Measurements from ENCODE around the gene IGF1R. TPM values are rescaled to one million over a fixed set of nuclear protein-coding genes. Genes with fewer than 3 reads are reported as not detected.

Gene IGF1R
- total and polyA plus RNA-seq, 2 of the 8 experiments (the other 6 are each of a cell fraction or from before 2014, with no cell fraction given) = 32.9 to 109 TPM

DNA sequence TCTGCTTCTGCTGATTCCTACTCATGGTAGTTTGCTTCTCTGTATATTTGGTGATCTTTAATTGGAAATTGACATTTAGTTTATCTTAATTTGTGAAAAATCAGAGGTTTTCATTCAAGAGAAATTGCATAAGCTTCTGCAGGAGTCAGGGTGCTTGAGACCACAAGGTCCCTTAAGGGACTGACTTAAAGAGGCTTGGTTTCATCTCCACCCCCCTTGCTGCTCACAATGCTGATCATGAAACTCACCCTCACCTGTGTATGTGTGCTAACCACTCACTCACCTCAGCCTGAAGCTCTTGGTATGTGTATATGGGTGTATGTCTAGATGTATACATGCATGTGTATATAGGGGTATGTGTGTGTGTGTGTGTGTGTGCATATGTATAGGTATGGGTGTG is 347.8 kb downstream of the IGF1R start:
- DNase-seq (ENCODE audit: low read depth in 1 of 2, low spot score in 2 of 2) (no peak), FAIRE-seq (no peak)
- H3K79me1 ChIP-seq (ENCODE audit: low read depth, low read length) = no peaks in the 10 kb centered on the region
- H3K4me1 ChIP-seq (replicated peaks in 1 of 4; ENCODE audit: control insufficient read depth in 3 of 4, insufficient read depth in 4 of 4, low read length in 3 of 4) = no peaks in the 10 kb centered on the region; a peak in 1 of 7 replicates
- H3K27ac ChIP-seq (ENCODE audit: low read depth, low read length) = no peak overlapping the region
- H3K9me3 ChIP-seq (ENCODE audit: insufficient read depth in 2 of 2, low read depth in 1 of 2, low read length in 1 of 2) = peaks cover 0 to 5% of the 10 kb centered on the region in 2 experiments; a peak in 1 of 4 replicates
- H2AK5ac ChIP-seq (ENCODE audit: low read depth, low read length) = no peak overlapping the region
- no peak overlapping the region for H2BK12ac ChIP-seq (ENCODE audit: low read depth, low read length)
- H4K5ac ChIP-seq (ENCODE audit: insufficient read length, low read depth, low read length) = no peak overlapping the region
- H2BK20ac ChIP-seq (ENCODE audit: low read length) = no peak overlapping the region
- H3K4me3 ChIP-seq (ENCODE audit: extremely low read depth in 1 of 4, insufficient read depth in 2 of 4, low read depth in 3 of 4, low read length in 4 of 4) = no peak overlapping the region
- H3K18ac ChIP-seq (ENCODE audit: extremely low read depth, low read length) = no peak overlapping the region
- H3K4me2 ChIP-seq (ENCODE audit: insufficient read depth in 1 of 2, low read depth in 2 of 2, low read length in 2 of 2) = no peak overlapping the region
- no peak overlapping the region for H4K8ac ChIP-seq (ENCODE audit: extremely low read depth, insufficient read depth, low read length)
- no peak overlapping the region for H4K91ac ChIP-seq (replicated peaks; ENCODE audit: insufficient read length, low read length)
- H3K14ac ChIP-seq (ENCODE audit: insufficient read length) = no peak overlapping the region
- H2BK5ac ChIP-seq (ENCODE audit: low read depth, low read length) = no peak overlapping the region
- CTCF ChIA-PET (ENCODE audit: partially characterized antibody) = interaction anchor here (1.2 to 1.9 kb wide), 2 partner anchors 29 to 39 kb away, joined by 3 to 4 read pairs; no protein-coding TSS in a partner anchor
- H3K4ac ChIP-seq (replicated peaks; ENCODE audit: insufficient read length, low read depth, low read length) = no peak overlapping the region
- no peak overlapping the region for H3K56ac ChIP-seq (replicated peaks; ENCODE audit: insufficient read length, low read depth, low read length)
- H3K36me3 ChIP-seq (ENCODE audit: control insufficient read depth in 2 of 4, insufficient read depth in 4 of 4, low read length in 3 of 4) = no peaks in the 10 kb centered on the region
- H3K9ac ChIP-seq (replicated peaks in 1 of 4; ENCODE audit: extremely low read depth in 1 of 4, low read depth in 3 of 4, low read length in 3 of 4) = no peak overlapping the region
- H3K79me2 ChIP-seq (ENCODE audit: control insufficient read depth in 1 of 2, insufficient read depth in 2 of 2, low read length in 2 of 2) = no peaks in the 10 kb centered on the region
- H2BK120ac ChIP-seq (replicated peaks; ENCODE audit: low read depth, low read length) = no peak overlapping the region
- H3K27me3 ChIP-seq (replicated peaks in 1 of 4; ENCODE audit: control insufficient read depth in 3 of 4, extremely low read depth in 1 of 4, insufficient read depth in 3 of 4, low read length in 3 of 4) = no peaks in the 10 kb centered on the region
- H3K23me2 ChIP-seq (ENCODE audit: low read depth, low read length) = no peaks in the 10 kb centered on the region; the same call in 1 of the 2 replicates
- no peak overlapping the region for H3K23ac ChIP-seq (ENCODE audit: insufficient read length)
- H2AFZ ChIP-seq (ENCODE audit: low read length) = no peak overlapping the region
- H2BK15ac ChIP-seq (ENCODE audit: low read length) = no peak overlapping the region
- no peaks in the 10 kb centered on the region for H4K20me1 ChIP-seq (replicated peaks in 1 of 2; ENCODE audit: control insufficient read depth in 1 of 2, insufficient read depth in 2 of 2, low read length in 2 of 2)
- POLR2A ChIA-PET (ENCODE audit: partially characterized antibody) = no interaction called here
- TF ChIP-seq JUND (IDR thresholded peaks at IDR 0.05; ENCODE audit: low read length) = no peak
- TF ChIP-seq HDAC2 (IDR thresholded peaks at IDR 0.05; ENCODE audit: borderline replicate concordance in 1 of 2, low read depth in 2 of 2, low read length in 2 of 2) = no peak
- TF ChIP-seq FOSL1 (IDR thresholded peaks at IDR 0.05; ENCODE audit: insufficient read depth, low read depth, low read length) = no peak
- TF ChIP-seq SIRT6 (IDR thresholded peaks at IDR 0.05; ENCODE audit: low read length) = no peak
- TF ChIP-seq CTBP2 (IDR thresholded peaks at IDR 0.05; ENCODE audit: borderline replicate concordance, insufficient read depth, insufficient read length, low read length) = no peak
- TF ChIP-seq CREB1 (IDR thresholded peaks at IDR 0.05) = no peak
- no peak for TF ChIP-seq RBBP5 (IDR thresholded peaks at IDR 0.05; ENCODE audit: borderline replicate concordance, low read depth, low read length)
- no peak for TF ChIP-seq NRF1 (IDR thresholded peaks at IDR 0.05; ENCODE audit: low read depth, low read length)
- TF ChIP-seq SP1 (IDR thresholded peaks at IDR 0.05; ENCODE audit: low read depth, low read length) = no peak
- TF ChIP-seq NANOG (IDR thresholded peaks at IDR 0.05; ENCODE audit: insufficient read depth, low read depth, low read length, poor library complexity, severe bottlenecking) = no peak
- TF ChIP-seq, protein P1, sequence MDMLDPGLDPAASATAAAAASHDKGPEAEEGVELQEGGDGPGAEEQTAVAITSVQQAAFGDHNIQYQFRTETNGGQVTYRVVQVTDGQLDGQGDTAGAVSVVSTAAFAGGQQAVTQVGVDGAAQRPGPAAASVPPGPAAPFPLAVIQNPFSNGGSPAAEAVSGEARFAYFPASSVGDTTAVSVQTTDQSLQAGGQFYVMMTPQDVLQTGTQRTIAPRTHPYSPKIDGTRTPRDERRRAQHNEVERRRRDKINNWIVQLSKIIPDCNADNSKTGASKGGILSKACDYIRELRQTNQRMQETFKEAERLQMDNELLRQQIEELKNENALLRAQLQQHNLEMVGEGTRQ (IDR thresholded peaks at IDR 0.05; ENCODE audit: low read length) = no peak
- TF ChIP-seq POLR2A (IDR thresholded peaks at IDR 0.05; ENCODE audit: control extremely low read depth in 1 of 2, low read depth in 2 of 2, low read length in 2 of 2) = no peak
- no peak for TF ChIP-seq BRCA1 (IDR thresholded peaks at IDR 0.05; ENCODE audit: low read depth, low read length)
- TF ChIP-seq, protein P2, sequence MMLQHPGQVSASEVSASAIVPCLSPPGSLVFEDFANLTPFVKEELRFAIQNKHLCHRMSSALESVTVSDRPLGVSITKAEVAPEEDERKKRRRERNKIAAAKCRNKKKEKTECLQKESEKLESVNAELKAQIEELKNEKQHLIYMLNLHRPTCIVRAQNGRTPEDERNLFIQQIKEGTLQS (IDR thresholded peaks at IDR 0.05; ENCODE audit: insufficient read depth, low read depth, low read length) = no peak
